BE2C (cell line): ENCODE results near the gene IGHMBP2.

Experiments
- DNase-seq: peaks from one replicate; pipeline ENCODE4 v3.0.0-alpha.2; 2020
- H3K27me3 ChIP-seq: fragments of 250-450 bp; sonication (Bioruptor Pico); 2 replicates; pipeline ENCODE4 v1.5.1; 2020; ENCODE audit warnings: mild to moderate bottlenecking
- H3K36me3 ChIP-seq: fragments of 250-450 bp; sonication (Bioruptor Pico); 2 replicates; pipeline ENCODE4 v1.5.1; 2020; ENCODE audit warnings: mild to moderate bottlenecking
- H3K4me1 ChIP-seq: fragments of 250-450 bp; sonication (Bioruptor Pico); 2 replicates; pipeline ENCODE4 v1.5.1; 2020
- H3K4me3 ChIP-seq: 2 replicates; pipeline ENCODE4 v1.5.1; 2011; ENCODE audit warnings: low read depth, low read length
- H3K9me3 ChIP-seq: fragments of 250-450 bp; sonication (Bioruptor Pico); 2 replicates; pipeline ENCODE4 v1.5.1; 2020
- TF ChIP-seq, protein P1 (sequence below): IDR thresholded peaks from 2 replicates; pipeline ENCODE4 v1.5.1; 2012; ENCODE audit warnings: mild to moderate bottlenecking, low read depth, low read length

The IGHMBP2 gene

DNA sequence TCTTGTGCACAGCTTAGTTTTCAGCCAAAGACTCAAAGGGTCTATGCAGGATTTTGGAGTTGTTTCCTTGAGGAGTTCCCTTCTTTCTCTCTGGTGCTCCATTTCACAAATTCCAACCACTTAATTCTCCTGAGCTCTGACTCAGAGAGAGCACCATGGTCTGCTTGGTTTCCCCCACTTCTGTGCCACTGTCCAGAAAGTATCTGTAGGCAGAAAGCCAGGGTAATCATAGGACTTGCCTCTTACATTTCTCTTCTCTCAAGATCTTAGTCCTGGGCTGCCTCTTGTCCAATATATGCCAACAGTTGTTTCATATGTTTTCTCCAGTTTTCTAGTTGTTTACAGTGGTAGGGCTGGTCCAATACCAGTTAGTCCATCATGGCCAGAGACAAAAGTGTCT lies 83.5 kb downstream of the IGHMBP2 start:
- Histone ChIP-seq H3K4me1 (no peaks in the 10 kb centered on the region), H3K4me3 (no peak overlapping the region), H3K27me3 (no peaks in the 10 kb centered on the region), H3K36me3 (no peaks in the 10 kb centered on the region), H3K9me3 (no peaks in the 10 kb centered on the region)
- no peak for DNase-seq
- TF ChIP-seq, protein P1, sequence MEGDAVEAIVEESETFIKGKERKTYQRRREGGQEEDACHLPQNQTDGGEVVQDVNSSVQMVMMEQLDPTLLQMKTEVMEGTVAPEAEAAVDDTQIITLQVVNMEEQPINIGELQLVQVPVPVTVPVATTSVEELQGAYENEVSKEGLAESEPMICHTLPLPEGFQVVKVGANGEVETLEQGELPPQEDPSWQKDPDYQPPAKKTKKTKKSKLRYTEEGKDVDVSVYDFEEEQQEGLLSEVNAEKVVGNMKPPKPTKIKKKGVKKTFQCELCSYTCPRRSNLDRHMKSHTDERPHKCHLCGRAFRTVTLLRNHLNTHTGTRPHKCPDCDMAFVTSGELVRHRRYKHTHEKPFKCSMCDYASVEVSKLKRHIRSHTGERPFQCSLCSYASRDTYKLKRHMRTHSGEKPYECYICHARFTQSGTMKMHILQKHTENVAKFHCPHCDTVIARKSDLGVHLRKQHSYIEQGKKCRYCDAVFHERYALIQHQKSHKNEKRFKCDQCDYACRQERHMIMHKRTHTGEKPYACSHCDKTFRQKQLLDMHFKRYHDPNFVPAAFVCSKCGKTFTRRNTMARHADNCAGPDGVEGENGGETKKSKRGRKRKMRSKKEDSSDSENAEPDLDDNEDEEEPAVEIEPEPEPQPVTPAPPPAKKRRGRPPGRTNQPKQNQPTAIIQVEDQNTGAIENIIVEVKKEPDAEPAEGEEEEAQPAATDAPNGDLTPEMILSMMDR: no peak

DNA sequence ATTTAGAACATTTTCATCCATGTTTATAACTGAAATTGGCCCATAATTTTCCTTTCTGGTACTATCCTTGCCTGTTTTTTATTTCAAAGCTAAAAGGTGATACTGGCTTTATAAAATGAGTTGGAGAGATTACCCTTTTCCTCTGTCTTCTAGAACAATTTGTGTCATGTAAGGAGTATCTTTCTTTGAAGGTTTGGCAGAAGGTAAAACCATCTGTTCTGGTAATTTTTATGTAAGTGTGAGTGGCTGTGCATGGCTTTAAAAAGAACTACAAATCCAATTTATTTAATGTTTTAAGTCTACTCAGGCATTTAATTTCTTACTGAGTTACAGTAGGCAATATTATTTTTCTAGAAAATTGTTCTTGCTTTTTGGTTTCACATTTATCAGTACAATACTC lies 84.8 kb downstream of the IGHMBP2 start:
- Histone ChIP-seq H3K4me1 (no peaks in the 10 kb centered on the region), H3K36me3 (no peaks in the 10 kb centered on the region), H3K9me3 (no peaks in the 10 kb centered on the region), H3K27me3 (no peaks in the 10 kb centered on the region), H3K4me3 (no peak overlapping the region)
- DNase-seq: no peak
- TF ChIP-seq, protein P1: no peak
